DMS153 treated with DMSO at 0.1 percent for 48 hours (cell line): ENCODE measurements around the gene FAM171A1.

ENCODE experiments used
- DNase-seq: peaks from one replicate; lab custom pipeline; 2025; ENCODE audit not compliant: unreplicated experiment; lab: John Stamatoyannopoulos, UW

The FAM171A1 gene

DNA sequence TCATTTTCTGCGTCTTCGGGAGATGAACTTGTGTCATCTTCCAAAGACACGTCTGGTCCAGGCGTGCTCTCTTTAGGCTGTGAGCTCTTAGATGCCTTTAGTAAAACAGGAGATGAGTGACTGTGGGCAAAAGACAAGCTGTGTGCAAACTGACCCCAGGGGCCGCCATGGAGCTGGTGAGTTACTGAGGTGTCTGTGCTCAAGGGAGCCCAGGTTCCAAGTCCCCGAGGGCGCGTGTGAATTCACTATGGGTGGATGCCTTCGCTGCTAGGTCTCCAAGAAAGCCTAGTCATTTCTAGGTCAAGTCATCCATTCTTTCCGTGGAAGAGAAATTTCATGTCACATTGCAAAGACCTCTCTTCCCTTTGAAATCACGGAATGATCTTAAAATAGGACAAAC, 118.7 kb downstream of the FAM171A1 start:
- DNase-seq: no peak

DNA sequence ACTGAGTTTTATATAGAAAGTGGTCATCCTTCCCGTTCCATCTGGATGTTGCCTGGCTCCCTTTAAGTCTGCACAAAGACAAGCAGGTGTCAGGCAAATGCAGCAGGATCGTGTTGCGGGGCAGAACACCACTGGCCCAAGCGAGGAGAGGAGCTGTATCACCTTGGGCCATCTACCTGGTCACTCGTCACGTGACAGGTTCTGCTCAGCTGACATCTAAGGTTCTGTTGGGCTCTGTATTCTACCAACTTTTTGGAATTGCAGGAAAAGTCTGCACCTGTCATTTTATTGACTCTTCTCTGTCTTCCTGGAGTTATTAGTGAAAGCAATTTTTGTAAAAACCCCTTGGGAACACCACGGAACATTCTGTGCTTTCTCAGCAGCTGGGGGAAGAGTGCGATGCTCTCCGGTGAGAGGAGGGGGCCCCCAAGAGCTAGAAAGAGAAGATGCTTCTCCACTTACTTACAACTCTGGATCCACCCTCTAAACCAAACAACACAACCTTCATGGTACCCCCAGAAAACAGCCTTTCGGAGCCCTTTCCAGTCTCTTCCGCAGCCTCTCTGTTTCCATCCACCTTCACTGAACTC, 119.2 kb downstream of the FAM171A1 start:
- no peak for DNase-seq

DNA sequence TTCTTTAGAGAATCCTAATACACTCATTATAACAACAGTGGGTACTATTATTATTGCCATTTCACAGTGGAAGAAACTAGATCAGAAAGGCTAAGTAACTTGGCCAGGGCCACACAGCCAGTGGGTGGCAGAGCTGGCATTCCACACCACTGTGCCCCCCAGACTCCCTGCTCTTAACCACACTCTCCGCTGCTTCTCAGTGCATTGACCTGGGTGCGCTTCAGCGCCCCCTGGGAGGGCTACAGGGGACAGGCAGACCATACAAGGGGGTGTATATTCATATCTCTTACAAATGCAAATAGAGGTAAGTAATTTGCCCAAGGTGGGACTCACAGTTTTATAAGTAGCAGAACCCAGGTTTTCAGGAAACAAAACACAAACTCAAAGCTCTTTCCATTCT, 125.6 kb downstream of the FAM171A1 start:
- DNase-seq: no peak

DNA sequence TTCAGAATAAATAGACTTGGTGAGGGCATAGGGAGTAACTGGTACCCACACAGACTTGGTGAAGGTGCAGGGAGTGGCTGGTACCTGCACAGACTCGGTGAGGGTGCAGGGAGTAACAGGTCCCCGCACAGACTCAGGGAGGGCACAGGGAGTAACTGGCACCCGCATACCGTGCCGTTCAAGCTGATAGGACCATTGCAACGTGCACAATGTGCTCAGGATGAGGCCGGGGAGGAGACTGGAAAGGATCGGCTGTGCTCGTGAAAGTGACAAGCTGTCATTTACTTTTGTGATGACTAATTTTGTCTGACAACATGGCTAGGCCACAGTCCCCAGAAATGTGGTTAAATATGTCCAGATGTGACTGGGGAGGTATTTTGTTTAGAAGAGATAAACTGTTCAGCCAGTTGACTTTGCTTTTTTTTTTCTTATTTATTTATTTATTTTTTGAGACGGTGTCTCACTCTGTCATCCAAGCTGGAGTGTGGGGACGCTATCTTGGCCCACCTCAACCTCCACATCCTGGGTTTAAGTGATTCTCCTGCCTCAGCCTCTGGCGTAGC, 126.4 kb downstream of the FAM171A1 start:
- no peak for DNase-seq

DNA sequence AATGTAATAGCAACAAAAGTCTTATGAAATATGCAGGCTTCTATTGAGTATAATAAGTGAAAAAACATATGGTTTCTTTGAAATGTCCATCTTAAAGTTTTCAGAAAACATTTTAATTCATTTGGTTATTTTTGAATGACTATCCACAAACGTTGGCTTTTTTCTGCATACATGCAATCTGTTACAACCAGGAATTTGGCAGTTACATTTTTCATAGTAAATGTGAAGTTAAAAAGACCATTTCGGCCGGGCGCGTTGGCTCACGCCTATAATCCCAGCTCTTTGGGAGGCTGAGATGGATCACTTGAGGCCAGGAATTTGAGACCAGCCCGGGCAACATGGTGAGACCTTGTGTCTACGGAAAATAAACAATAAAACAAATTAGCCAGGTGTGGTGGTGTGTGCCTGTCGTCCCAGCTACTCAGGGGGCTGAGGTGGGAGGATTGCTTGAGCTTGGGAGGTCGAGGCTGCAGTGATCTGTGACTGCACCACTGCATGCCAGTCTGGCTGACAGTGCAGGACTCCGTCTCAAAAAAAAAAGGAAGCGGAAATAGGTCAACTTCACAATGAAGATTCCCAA, 128.7 kb downstream of the FAM171A1 start:
- DNase-seq: no peak

DNA sequence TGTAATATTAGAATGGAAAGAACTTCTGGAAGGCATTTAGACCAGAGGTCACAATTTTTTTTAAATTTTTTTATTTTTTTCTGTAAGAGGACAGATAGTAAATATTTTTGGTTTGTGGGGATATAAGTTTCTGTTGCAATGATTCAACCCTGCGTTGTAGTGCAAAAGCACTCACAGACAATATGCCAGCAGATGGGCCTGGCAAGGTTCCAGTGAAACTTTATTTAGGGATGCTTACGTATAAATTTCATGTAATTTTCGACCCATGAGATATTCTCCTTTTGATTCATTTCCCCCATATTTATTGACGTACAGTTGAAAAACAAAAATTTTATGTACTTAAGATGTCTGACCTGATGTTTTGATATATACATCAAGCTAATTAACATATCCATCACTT, 129.8 kb downstream of the FAM171A1 start:
- no peak for DNase-seq

DNA sequence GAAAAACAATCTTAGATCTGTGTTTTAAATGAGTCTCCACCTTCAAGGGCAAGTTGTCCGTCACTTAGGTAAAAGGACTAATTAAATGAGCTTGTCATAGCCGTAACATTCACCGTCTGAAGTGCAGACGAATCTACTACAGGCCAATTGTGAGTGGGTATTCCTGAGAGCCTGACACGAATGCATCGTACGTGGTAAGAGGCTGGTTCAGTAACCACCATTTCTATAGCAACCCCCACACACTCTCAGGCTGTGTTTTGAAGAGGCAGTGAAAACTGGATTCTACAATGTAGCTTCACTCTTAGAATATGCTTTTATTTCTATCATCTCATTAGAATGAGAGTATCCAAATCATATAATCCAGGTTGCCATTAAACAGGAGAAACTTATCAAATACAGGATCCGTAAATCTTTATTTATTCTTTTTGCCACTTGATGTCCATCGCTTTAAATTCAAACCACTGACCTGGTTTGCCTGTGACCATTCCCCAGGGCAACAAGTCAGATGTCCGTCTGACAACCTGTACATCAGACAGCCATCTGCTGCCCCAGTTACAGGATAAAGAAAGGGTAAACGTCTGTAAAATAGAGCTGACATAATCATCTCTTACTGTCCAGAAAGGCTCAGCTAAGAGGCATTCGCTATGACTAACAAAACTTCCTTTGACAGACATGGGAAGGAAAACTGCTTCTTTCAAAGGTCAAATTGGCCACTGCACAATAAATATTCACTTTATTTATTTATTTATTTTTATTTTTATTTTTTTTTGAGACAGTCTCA, 132.3 kb downstream of the FAM171A1 start:
- no peak for DNase-seq

DNA sequence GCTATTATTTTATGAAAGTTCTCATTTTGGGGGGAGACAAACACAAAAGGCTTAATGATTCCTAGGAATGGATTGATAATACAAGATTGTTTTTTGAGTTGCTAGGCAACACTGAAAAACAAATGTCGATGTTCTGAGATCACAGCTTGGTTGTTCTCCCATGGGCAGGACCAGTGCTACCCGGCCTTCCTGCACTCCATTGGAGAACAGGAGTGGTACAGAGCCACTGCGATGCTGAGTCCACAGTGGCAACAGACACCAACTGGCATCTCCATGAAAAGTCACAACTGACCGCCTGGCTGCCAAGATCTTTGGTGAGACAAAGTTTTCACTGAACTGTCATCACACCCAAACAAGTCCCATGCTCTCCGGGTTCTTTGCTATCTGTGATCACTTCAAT, 133.7 kb downstream of the FAM171A1 start:
- no peak for DNase-seq

DNA sequence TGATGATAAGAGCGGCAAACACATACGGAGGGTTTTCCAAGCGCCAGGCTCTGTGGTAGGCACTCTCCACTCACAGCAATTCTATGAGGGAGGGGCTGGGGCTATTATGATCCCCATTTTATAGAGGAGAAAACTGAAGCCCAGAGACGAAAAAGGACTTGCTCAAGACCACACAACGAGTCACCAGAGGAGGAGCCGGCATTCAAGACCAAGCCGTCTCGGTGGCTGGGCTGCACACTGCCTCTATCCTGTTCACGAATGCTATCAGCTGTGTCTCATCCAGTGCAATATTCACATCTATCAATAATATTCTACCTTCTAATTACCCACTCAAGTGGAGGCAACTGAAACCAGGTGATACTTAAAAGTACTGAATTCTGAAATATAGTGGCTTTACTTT, 134.7 kb downstream of the FAM171A1 start:
- no peak for DNase-seq

GRCh38 chr10:15232279-15232678, 138.8 kb downstream of the FAM171A1 start:
- no peak for DNase-seq

DNA sequence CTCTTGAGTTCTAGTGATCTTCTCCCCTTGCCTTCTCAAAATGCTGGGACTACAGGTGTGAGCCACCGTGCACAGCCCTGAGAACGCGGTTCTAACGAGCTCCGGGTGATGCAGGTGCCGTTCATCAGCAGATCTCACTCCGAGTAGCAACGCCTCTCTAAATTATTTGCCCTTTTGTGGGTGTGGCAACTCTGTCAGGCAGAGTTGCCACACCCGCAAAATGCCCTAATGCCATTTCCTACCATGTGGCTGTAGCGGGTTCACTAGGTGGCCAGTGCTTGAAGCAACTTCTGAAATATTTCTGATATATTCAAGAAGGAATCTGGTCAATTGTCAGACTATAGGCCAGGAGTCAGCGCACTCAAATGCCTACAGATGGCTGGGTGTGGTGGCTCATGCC, 139.7 kb downstream of the FAM171A1 start:
- no peak for DNase-seq

DNA sequence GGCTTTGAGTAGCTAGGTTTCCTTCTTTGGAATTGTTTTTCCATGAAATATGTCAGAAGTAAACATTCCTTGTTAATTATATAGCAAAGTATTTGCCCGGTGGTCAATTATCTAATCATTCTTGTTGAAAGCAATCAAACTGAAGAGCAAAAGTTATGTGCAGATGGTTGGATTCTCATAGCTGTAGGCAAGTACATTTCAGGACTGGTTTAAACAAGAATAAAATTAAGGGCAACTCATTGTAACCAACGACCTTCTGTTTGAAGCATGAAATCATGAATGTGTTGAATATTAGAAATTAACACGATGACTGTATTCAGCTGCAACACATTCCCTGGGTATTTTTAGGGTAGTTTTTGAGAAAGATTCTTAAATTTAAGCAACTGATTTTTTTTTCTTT, 140.8 kb downstream of the FAM171A1 start:
- DNase-seq: no peak

- no peak for DNase-seq
Observed at GRCh38 chr10:15229268-15229667, 141.8 kb downstream of the FAM171A1 start.

DNA sequence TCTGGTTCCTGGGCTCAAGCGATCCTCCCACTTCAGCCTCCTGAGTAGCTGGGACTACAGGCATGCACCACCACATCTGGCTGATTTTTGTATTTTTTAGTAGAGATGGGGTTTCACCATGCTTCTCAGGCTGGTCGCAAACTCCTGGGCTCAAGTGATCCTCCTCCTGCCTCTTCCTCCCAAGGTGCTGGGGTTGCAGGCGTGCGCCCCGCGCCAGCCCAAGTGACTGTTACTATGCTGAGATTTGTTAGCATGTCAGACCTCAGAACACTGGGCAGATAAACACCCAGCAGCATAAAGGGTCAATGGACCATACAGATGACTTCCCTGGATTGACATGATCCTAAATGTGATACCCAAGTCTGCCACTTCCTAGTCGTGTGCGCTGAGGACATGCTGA, 142.7 kb downstream of the FAM171A1 start:
- DNase-seq: no peak

GRCh38 chr10:15227611-15228372, 143.3 kb downstream of the FAM171A1 start:
- DNase-seq: no peak

DNA sequence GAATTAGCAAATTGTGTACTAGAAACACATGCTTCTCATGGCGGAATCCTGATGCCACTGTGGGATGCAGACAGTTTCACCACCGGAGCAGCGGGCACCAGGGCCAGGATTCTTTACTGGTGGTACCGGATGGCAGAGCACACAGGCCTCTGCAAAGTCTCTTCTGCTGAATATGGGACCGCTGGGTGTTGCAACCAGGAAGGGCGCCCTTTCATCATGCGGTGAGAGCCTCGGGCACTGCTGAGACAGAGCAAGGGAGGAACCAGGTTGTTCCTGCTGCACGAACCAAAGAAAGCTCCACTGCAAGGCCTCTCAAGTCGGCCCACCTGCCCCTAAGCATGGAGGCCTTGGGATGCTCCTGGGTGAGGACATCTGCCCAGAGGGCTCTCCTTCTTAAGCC, 145.6 kb downstream of the FAM171A1 start:
- DNase-seq: no peak

DNA sequence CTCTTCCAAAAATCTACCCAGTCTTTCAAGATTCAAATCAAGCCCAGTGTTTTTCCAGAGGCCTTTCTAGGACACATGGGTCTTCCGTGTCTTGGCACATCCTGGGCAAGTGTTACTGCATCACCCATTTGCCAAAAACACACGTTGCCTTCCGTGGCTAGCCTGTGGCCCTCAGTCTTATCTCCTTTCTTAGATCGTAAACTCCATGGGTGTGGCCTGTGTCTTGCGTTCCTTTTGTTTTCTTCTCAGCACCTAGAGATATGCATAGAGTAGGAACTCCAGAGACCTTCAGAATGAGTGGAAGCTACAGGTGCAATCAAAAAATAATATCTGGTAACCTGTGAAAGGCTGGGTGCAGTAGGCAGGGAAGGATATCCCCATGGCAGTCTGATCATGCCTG, 146.1 kb downstream of the FAM171A1 start:
- no peak for DNase-seq

DNA sequence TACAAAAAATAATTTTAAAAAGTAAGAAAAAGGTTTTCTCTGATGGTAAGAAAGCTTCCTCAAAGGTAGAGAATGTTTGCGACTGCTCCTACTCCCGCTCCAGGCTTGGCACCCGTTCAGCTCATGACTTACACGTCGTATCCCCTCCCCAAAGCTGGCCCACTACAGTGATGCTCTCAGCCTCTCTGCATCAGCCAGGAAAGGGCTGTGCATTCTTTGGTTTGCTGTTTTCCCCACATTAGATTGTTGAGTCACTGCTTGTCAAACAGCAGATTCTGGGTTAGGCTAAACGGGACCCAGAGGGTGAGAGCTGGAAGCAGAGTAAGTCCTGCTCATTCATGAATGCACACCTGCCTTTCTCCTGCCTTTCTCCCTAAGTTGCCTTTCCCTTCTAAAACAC, 147.9 kb downstream of the FAM171A1 start:
- DNase-seq: no peak

DNA sequence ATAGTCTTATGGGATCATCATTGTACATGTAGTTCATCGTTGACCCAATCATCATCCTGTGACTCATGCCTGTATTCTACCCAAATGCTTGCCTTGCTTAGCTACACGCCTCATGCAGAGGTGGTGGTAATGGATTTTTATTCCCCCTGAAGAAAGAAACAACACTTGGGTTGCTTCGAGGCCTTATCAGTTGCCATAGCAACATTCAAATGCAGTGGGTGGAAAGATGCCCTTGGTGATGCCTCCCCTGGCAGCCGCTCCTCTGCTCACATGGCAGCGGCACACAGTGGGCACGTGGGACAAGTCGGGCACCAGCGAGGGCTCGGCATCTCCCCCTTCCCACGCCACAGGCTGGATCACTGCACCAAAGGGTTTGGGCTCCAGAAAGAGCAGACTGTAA, 148.6 kb downstream of the FAM171A1 start:
- no peak for DNase-seq

GRCh38 chr10:15220445-15220844, 150.6 kb downstream of the FAM171A1 start:
- DNase-seq: no peak

- DNase-seq: no peak
Observed at GRCh38 chr10:15216700-15217099, 154.4 kb downstream of the FAM171A1 start.

DNA sequence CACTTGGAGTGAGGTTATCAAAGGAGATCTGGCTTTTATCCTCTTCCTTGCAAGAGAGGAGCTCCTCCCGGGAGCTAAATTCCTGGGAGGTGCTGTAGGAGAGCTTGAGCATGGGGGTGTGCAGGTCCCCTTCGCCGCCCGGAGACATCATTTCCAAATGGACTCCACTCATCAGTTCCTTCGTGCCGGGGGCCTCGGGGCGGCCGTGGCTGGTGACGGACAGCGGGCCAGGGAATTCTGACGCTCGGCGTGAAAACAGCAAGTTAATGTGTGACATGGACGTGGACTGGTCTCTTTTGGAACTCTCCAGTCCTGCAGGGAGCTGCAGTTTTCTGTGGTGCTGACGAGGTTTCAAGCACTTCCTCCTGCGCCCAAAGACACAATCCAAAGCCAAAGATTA, 156.9 kb downstream of the FAM171A1 start:
- DNase-seq: no peak
